ENCODE measurements around the gene C1QTNF8.

GRCh38 chr16:1121601-1122397 is 25.8 kb upstream of the C1QTNF8 start:
- no peak for TF ChIP-seq CTCF (IDR thresholded peaks at IDR 0.05; ENCODE audit: insufficient read depth, low read depth, low read length)
- no peak for TF ChIP-seq EZH2 (IDR thresholded peaks at IDR 0.05; ENCODE audit: insufficient read depth, low read length)

Measured in astrocyte (in vitro differentiated cells and primary cell).